CD14-positive monocyte (primary cell): Measurements from ENCODE around the gene OGG1. TPM values are rescaled to one million over a fixed set of nuclear protein-coding genes. Genes with fewer than 3 reads are reported as not detected.
"Not testable (repeated sequence)": the region's sequence is repeated elsewhere in the genome, so short reads cannot be mapped to it uniquely, and the experiment has no call there.

Experiments used
- DNase-seq, 3 donors: peaks; one replicate each; pipeline ENCODE4 v3.0.0-alpha.2; 2011 to 2022
- H2AFZ ChIP-seq: 2 replicates; pipeline ENCODE4 v1.6.0; 2012; ENCODE audit warnings: mild to moderate bottlenecking, low read depth, low read length, inconsistent platforms; ENCODE audit not compliant: insufficient read depth, poor library complexity, severe bottlenecking
- H3K27ac ChIP-seq, 2 donors: 1 replicate in 1 of 2; 2 replicates in 1 of 2; pipeline ENCODE4 v1.5.1; 2012 to 2013; ENCODE audit warnings: low read length in 2 of 2, control low read depth in 1 of 2, inconsistent platforms in 1 of 2, low read depth in 1 of 2, mild to moderate bottlenecking in 1 of 2
- H3K27me3 ChIP-seq, 2 donors: one replicate each; pipeline versions ENCODE4 v1.6.0 to v1.6.1; 2011 to 2013; ENCODE audit warnings: low read length in 2 of 2; ENCODE audit not compliant: control insufficient read depth in 2 of 2, insufficient read depth in 2 of 2
- H3K36me3 ChIP-seq, 2 donors: replicated peaks in 1 of 2; 1 replicate in 1 of 2; 2 replicates in 1 of 2; pipeline versions ENCODE4 v1.5.1 to v1.6.1; 2012 to 2013; ENCODE audit warnings: low read length in 2 of 2, control low read depth in 1 of 2, inconsistent platforms in 1 of 2, mild to moderate bottlenecking in 1 of 2; ENCODE audit not compliant: insufficient read depth in 2 of 2, control insufficient read depth in 1 of 2
- H3K4me1 ChIP-seq, 2 donors: 1 replicate in 1 of 2; 2 replicates in 1 of 2; pipeline versions ENCODE4 v1.5.1 to v1.6.1; 2012 to 2013; ENCODE audit warnings: low read length in 2 of 2, control low read depth in 1 of 2, inconsistent platforms in 1 of 2, mild to moderate bottlenecking in 1 of 2, moderate library complexity in 1 of 2; ENCODE audit not compliant: insufficient read depth in 2 of 2, control insufficient read depth in 1 of 2
- H3K4me2 ChIP-seq: replicated peaks from 2 replicates; pipeline ENCODE3; 2012; ENCODE audit warnings: low read length, moderate library complexity, mild to moderate bottlenecking; ENCODE audit not compliant: poor library complexity, severe bottlenecking; ENCODE audit errors: extremely low read depth
- H3K4me3 ChIP-seq, 3 experiments: fragments of 200-600 bp in 1 of 3; sonication (generic) in 1 of 3; replicated peaks in 1 of 3; 1 replicate in 2 of 3; 2 replicates in 1 of 3; pipeline ENCODE4 v1.5.1; 2011 to 2013; ENCODE audit warnings: low read length in 3 of 3, mild to moderate bottlenecking in 3 of 3, control low read depth in 2 of 3, low read depth in 2 of 3, inconsistent platforms in 1 of 3, moderate library complexity in 1 of 3
- H3K79me2 ChIP-seq: 2 replicates; pipeline ENCODE4 v1.6.0; 2012; ENCODE audit warnings: mild to moderate bottlenecking, control low read depth, inconsistent platforms, low read length, moderate library complexity; ENCODE audit not compliant: insufficient read depth
- H3K9ac ChIP-seq: 2 replicates; pipeline ENCODE4 v1.6.0; 2017; ENCODE audit warnings: low read length, mild to moderate bottlenecking; ENCODE audit not compliant: insufficient read depth, poor library complexity, severe bottlenecking
- H3K9me3 ChIP-seq, 2 donors: replicated peaks in 1 of 2; 1 replicate in 1 of 2; 2 replicates in 1 of 2; pipeline versions ENCODE4 v1.5.1 to v1.6.1; 2012 to 2013; ENCODE audit warnings: low read length in 2 of 2, control low read depth in 1 of 2; ENCODE audit not compliant: control insufficient read depth in 1 of 2, insufficient read depth in 1 of 2
- H4K20me1 ChIP-seq: 2 replicates; pipeline ENCODE4 v1.6.0; 2012; ENCODE audit warnings: mild to moderate bottlenecking, low read length, control low read depth, moderate library complexity; ENCODE audit not compliant: insufficient read depth
- H3K27ac Mint-ChIP-seq, 7 donors: one replicate each; pipeline ENCODE4 v1.8.0; 2020; ENCODE audit warnings: mild to moderate bottlenecking in 7 of 7, mixed read lengths in 7 of 7, moderate library complexity in 6 of 7, inconsistent platforms in 2 of 7
- H3K27me3 Mint-ChIP-seq, 3 donors: one replicate each; pipeline ENCODE4 v1.8.0; 2021 to 2022; ENCODE audit warnings: low read depth in 3 of 3, mild to moderate bottlenecking in 3 of 3, mixed read lengths in 3 of 3, moderate library complexity in 3 of 3, inconsistent platforms in 1 of 3
- H3K36me3 Mint-ChIP-seq, 2 donors: one replicate each; pipeline ENCODE4 v1.8.0; 2020; ENCODE audit warnings: mixed read lengths in 2 of 2, inconsistent platforms in 1 of 2, mild to moderate bottlenecking in 1 of 2
- H3K4me1 Mint-ChIP-seq: one replicate; pipeline ENCODE4 v1.8.0; 2020; ENCODE audit warnings: mild to moderate bottlenecking, mixed read lengths
- H3K4me3 Mint-ChIP-seq, 2 donors: one replicate each; pipeline ENCODE4 v1.8.0; 2020; ENCODE audit warnings: mild to moderate bottlenecking in 2 of 2, mixed read lengths in 2 of 2, moderate library complexity in 1 of 2
- H3K9me3 Mint-ChIP-seq, 7 donors: one replicate each; pipeline ENCODE4 v1.8.0; 2020 to 2022; ENCODE audit warnings: mixed read lengths in 7 of 7, mild to moderate bottlenecking in 6 of 7, moderate library complexity in 6 of 7, inconsistent platforms in 2 of 7
- CTCF ChIP-seq: fragments of 200-600 bp; IDR thresholded peaks from one replicate; pipeline ENCODE4 v1.8.0; 2022; ENCODE audit warnings: antibody characterized with exemption, mild to moderate bottlenecking
- WGBS: methylation state at CpG from one replicate; pipeline ENCODE4 v1.1.5; 2013; ENCODE audit warnings: missing lambda C conversion rate; ENCODE audit not compliant: insufficient coverage; 5-methylcytosine and 5-hydroxymethylcytosine counted together
- intact Hi-C, 2 donors: fragments of 100-400 bp; cut with micrococcal nuclease; formaldehyde crosslinking; loops; one replicate each; pipeline versions ENCODE4 v1.15.0 to v1.15.1; 2023
- polyA plus RNA-seq, 3 donors: library from polyadenylated mRNA; depleted of rRNA in 1 of 3; unstranded in 2 of 3; stranded (reverse) in 1 of 3; fragments of 300-500 nt in 2 of 3; fragments of >200 nt in 1 of 3; fragmentation: Illumina TruSeq in 2 of 3; gene quantifications; 1 replicate in 2 of 3; 2 replicates in 1 of 3; pipeline ENCODE4 v1.2.3, GENCODE V29; 2012 to 2021

OGG1 gene
- polyA plus RNA-seq, 3 donors, result 17.4 to 21.9 (median 20.5) TPM

GRCh38 chr3:9770276-9770812 lies 20.6 kb downstream of the OGG1 start:
- no peak for DNase-seq
- peak overlapping the region in 1 of 2 donors; percentile 80 for H3K27ac ChIP-seq
- H3K9me3 Mint-ChIP-seq, result peaks cover 0 to 1% (median 0%) of the 10 kb centered on the region in 7 donors
- H3K27me3 ChIP-seq, result no peaks in the 10 kb centered on the region
- H3K4me3 Mint-ChIP-seq, result peak overlapping the region; percentile 72 to 85
- 29% methylated on average over 15 of the region's 15 CpGs for WGBS
- H3K9me3 ChIP-seq, result no peaks in the 10 kb centered on the region
- TF ChIP-seq CTCF, result no peak
- H3K9ac ChIP-seq, result peak overlapping the region; percentile 83
- peak overlapping the region; percentile 58 to 89 (median 81) for H3K4me3 ChIP-seq
- peaks cover 16 to 21% of the 10 kb centered on the region in 2 donors for H3K36me3 Mint-ChIP-seq
- H3K27ac Mint-ChIP-seq, result peak overlapping the region in 4 of 7 donors; percentile 32 to 70 (median 61)
- peaks cover 18% of the 10 kb centered on the region for H3K79me2 ChIP-seq
- H4K20me1 ChIP-seq, result peaks cover 6% of the 10 kb centered on the region
- H2AFZ ChIP-seq, result peak overlapping the region; percentile 90
- peaks cover 55% of the 10 kb centered on the region for H3K4me1 Mint-ChIP-seq
- H3K4me1 ChIP-seq, result peaks cover 44 to 51% of the 10 kb centered on the region in 2 donors
- peak overlapping the region; percentile 96 for H3K4me2 ChIP-seq
- intact Hi-C loops, result no loop called here
- H3K36me3 ChIP-seq, result peaks cover 9 to 13% of the 10 kb centered on the region in 2 donors
- H3K27me3 Mint-ChIP-seq, result peaks cover 0 to 18% (median 12%) of the 10 kb centered on the region in 3 donors

- not testable (repeated sequence) for H3K27ac ChIP-seq, H3K9me3 Mint-ChIP-seq
- H3K27me3 Mint-ChIP-seq, result peaks cover 2 to 19% (median 12%) of the 10 kb centered on the region in 3 donors
These were observed 21.3 kb downstream of the OGG1 start for GRCh38 chr3:9771007-9771406.

More at GRCh38 chr3:9771007-9771406, 21.3 kb downstream of the OGG1 start:
- H4K20me1 ChIP-seq, H3K36me3 ChIP-seq, H3K27me3 ChIP-seq, H3K9ac ChIP-seq, DNase-seq, H3K4me2 ChIP-seq, intact Hi-C loops, H3K9me3 ChIP-seq, H3K4me3 ChIP-seq, H2AFZ ChIP-seq, H3K27ac Mint-ChIP-seq: not testable (repeated sequence)
- Histone ChIP-seq H3K79me2 (peaks cover 18% of the 10 kb centered on the region), H3K4me1 (peaks cover 41 to 50% of the 10 kb centered on the region in 2 donors)
- no CpG with 5 or more reads among the region's 2 CpGs for WGBS
- H3K4me1 Mint-ChIP-seq, result peaks cover 53% of the 10 kb centered on the region
- peaks cover 10 to 15% of the 10 kb centered on the region in 2 donors for H3K36me3 Mint-ChIP-seq
- peak overlapping the region in 1 of 2 donors; percentile 60 for H3K4me3 Mint-ChIP-seq
